GM12864 (cell line): ENCODE measurements around the gene GFER.
"Not testable (repeated sequence)": the region's sequence is repeated elsewhere in the genome, so short reads cannot be mapped to it uniquely, and the experiment has no call there.

Source experiments
- DNase-seq: peaks from one replicate; pipeline ENCODE4 v3.0.0-alpha.2; 2011; ENCODE audit warnings: low read depth
- H3K4me3 ChIP-seq: 2 replicates; pipeline ENCODE4 v1.5.1; 2011; ENCODE audit warnings: mild to moderate bottlenecking, low read depth, low read length, control low read depth
- CTCF ChIP-seq: IDR thresholded peaks from 2 replicates; pipeline ENCODE4 v1.5.1; 2011; ENCODE audit warnings: low read depth, mild to moderate bottlenecking, moderate library complexity, low read length, control low read depth, inconsistent platforms; ENCODE audit errors: missing control alignments

The GFER gene

GRCh38 chr16:2006317-2006716, 22.3 kb downstream of the GFER start:
- no peak overlapping the region for H3K4me3 ChIP-seq
- TF ChIP-seq CTCF: no peak
- no peak for DNase-seq

- no peak for TF ChIP-seq CTCF
- peak overlapping the region; percentile 83 for H3K4me3 ChIP-seq
- no peak for DNase-seq
Observed at GRCh38 chr16:2007081-2007836, 23.3 kb downstream of the GFER start.

- DNase-seq: no peak
- TF ChIP-seq CTCF: no peak
- peak overlapping the region; percentile 83 for H3K4me3 ChIP-seq
Observed at GRCh38 chr16:2008009-2008526, 24.1 kb downstream of the GFER start.

GRCh38 chr16:2008631-2009163, 24.7 kb downstream of the GFER start:
- no peak for TF ChIP-seq CTCF
- peak overlapping the region; percentile 83 for H3K4me3 ChIP-seq
- DNase-seq: no peak

DNA sequence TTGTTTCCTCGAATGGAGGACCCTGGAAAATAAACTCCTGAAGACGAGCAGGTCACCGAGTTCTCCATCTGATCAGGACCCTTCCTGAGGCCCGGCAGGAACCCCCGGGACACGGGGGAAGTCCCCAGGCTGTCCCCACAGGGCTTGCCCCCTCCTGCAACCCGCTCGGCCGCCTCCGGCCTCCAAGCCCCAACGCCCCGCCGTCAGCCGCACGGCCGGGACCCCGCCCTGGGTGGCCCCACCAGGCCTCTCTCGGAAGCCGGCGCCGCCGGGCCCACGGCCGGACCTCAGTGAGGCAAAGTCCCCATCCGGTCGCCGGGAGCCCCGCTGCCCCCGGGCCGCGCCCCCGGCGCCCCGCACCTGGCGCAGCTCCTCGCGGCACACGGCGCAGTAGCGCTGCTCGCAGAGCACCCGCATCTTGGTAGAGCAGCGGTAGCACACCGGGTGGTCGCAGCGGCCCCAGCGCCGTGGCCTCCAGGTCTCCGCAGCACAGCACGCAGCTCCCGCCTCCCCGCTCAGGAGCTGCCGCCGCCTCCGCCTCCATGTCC, 25.2 kb downstream of the GFER start:
- peak overlapping the region; percentile 83 for H3K4me3 ChIP-seq
- no peak for TF ChIP-seq CTCF
- no peak for DNase-seq

DNA sequence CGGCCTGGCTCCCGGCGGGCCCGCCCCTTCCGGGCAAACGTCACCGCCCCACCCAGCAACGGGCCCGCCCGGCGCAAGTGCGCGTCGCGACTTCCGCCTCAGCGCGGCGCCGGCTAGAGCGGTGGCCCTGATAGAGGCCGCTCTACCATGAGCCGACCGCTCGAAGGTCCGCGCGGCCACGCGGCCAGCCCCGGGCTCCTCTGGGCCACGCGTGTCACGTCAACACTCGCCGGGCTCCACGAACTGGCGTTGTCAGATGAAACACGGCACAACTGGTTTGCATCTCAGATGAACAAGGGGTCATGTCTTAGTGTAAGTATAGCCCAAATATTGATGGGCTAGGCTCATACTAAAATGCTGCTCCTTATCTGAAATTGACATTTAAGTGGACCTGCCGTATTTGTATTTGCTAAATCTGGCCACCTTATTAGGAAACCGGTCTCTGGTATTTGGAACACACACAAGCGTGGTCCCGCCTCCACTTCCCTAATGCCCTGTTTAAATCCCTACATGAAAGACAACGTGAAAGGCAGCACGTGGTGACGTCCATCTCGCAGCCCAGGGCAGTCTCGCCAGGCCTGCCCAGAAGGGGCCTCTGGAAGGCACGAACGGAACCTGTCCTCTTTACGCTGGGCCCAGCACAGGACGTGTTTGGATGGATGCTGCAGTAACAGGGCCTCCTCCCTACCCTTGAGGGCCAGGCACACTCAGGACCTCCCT, 26.0 kb downstream of the GFER start, which contains the start of gene ZNF598:
Gene ZNF598 (minus strand): TSS at position 31 of the 720 bp plus-strand sequence.
- no peak for TF ChIP-seq CTCF
- peak within 1 kb of the TSS; percentile 83 for H3K4me3 ChIP-seq
- no peak for DNase-seq

- not testable (repeated sequence) for DNase-seq, H3K4me3 ChIP-seq
Observed at GRCh38 chr16:2011726-2012125, 27.7 kb downstream of the GFER start.
